Measurements from ENCODE around the gene CSNK1G2.

CSNK1G2 gene

DNA sequence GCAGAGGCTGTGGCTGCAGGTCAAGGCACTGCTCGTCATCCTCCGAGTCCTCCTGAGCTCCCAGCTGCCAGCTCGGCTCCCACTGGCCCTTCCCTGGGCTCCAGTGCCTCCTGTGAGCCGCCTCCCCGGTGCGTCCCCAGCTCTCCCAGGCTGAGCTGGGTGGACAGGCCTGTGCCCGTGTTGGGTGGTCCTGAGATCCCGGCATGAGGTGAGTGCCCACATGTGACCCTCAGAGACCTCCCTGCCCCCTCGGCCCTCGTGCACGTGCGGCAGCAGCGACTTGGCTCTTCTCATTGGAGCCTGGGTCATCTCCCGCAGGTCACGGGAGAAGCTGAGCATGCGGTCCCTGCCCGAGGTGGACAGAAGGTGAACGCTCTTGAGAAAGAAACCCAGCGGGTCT is 20.3 kb upstream of the CSNK1G2 start:
- H3K27ac ChIP-seq: no peak overlapping the region
- TF ChIP-seq, protein P1, sequence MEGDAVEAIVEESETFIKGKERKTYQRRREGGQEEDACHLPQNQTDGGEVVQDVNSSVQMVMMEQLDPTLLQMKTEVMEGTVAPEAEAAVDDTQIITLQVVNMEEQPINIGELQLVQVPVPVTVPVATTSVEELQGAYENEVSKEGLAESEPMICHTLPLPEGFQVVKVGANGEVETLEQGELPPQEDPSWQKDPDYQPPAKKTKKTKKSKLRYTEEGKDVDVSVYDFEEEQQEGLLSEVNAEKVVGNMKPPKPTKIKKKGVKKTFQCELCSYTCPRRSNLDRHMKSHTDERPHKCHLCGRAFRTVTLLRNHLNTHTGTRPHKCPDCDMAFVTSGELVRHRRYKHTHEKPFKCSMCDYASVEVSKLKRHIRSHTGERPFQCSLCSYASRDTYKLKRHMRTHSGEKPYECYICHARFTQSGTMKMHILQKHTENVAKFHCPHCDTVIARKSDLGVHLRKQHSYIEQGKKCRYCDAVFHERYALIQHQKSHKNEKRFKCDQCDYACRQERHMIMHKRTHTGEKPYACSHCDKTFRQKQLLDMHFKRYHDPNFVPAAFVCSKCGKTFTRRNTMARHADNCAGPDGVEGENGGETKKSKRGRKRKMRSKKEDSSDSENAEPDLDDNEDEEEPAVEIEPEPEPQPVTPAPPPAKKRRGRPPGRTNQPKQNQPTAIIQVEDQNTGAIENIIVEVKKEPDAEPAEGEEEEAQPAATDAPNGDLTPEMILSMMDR (conservative IDR thresholded peaks at IDR 0.05): no peak

DNA sequence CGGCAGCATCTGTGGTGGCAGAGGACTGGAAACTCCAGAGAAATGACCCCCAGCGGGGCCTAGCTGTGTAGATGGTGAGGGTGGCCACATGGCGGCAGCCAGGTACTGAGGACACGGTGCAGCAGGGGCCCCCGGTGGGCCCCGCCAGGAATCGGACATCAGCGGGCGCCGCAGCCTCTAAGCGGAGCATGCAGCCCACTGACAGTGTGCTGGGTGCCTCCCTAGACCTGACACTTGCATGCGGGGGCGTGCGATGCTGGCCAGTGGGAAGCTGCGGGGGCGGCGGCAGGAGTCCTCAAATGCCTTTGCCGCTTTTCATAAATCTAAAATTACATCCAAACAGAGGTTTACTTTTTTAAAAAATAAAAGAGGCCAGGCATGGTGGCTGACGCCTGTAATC is 19.6 kb upstream of the CSNK1G2 start:
- no peak overlapping the region for H3K27ac ChIP-seq
- TF ChIP-seq, protein P1 (conservative IDR thresholded peaks at IDR 0.05): no peak

DNA sequence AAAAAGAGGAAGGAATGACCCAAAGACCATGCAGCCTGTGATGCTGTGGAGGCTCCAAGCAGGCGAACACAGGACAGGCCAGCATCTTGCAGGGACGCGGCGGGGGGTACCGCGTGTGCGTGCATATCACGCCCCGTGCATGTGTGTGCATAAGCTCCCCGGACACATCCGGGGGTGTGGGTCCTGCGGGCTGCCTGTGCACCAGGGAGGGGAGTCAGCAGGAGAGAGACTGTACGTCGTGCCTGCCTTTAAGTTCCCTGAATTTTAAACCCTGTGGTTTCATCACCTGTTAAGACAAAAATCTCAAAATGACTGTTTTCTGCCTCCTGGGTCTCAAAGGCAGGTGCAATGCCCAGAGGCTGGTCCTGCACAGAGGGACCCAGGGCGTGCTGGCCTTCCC is 19.1 kb upstream of the CSNK1G2 start:
- TF ChIP-seq, protein P1 (conservative IDR thresholded peaks at IDR 0.05): no peak
- no peak overlapping the region for H3K27ac ChIP-seq

DNA sequence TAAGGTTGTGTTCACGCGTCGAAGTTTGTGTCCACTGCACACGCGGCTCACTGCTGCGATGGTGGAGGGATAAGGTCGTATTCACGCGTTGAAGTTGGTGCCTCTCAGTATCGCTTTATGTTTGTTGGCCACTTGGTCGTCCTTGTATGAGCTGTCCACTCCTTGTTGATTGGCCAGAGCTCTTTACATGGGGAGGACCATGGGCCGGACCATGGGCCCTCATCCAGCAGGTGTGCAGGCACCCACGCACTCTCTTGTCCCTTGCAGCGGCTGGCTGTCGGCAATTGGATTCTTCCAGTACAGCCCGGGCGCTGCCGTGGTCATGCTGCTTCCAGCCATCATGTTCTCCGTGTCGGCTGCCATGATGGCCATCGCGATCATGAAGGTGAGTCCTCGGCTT is 18.2 kb upstream of the CSNK1G2 start:
- no peak overlapping the region for H3K27ac ChIP-seq
- TF ChIP-seq, protein P1 (conservative IDR thresholded peaks at IDR 0.05): no peak

DNA sequence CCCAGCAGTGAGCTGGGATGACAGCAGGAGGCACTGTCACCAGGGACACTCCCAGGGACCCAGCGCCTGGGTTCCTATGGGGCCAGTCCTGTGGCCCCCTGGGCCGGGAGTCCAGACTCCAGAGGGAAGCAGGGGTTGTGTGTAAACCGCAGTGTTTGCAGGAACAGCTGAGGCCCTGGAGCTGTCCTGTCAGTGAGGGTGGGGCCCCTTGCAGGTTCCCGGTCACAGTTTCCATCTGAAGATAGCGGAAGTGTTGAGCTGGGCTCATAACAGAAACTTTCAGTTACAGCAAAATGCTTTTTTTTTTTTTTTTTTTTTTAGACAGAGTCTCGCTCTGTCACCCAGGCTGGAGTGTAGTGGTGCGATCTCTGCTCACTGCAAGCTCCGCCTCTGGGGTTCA is 17.7 kb upstream of the CSNK1G2 start:
- no peak overlapping the region for H3K27ac ChIP-seq
- TF ChIP-seq, protein P1 (conservative IDR thresholded peaks at IDR 0.05): no peak

DNA sequence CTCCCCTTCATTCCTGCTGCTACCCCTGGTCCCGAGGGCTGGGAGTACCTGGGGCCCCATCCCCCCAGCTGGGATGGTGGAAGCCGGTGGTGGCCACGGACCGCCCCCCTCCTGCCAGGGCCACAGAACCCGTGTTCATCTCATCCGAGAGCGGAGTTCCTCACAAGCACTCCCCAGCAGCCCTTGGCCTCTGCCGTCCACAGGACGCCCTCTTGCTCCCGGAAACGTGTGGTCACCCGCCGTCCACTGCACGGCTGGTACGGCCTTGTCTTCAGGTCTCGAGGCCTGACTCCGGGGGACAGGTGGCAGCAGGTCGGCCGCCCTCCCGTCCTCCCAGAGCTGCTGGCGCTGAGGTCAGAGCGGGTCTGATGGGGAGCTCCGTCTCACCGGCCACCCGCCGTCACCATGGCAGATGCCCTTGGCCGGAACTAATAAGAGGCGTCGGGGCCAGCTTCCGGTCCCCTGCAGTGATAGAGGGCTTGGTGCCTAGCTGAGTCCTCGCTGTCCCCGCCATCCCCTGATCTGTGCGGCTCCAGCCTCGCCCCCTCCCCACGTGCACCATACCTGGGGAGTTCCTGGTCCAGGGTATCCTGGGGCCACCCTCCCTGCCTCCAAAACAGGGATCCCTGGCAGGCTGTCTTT is 16.5 kb upstream of the CSNK1G2 start:
- TF ChIP-seq, protein P1 (conservative IDR thresholded peaks at IDR 0.05): no peak
- no peak overlapping the region for H3K27ac ChIP-seq

DNA sequence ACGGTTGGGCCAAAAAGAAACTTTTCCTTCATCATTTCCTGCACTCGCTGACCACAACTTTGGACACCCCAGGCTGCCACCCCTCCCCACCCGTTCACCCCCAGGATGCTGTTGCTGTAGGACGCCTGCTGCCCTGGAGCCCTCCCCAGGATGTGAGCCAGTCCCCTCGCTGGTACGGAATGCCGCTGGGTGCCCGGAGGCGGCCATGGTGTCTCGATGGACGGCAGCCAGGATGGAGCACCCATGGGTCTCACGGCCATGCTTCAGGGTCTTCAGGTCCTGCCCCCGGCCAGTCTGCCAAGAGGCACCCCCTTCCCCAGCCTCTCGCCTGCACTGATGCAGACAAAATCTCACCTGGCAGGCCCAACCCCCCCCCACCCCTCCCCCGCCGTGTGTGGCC is 15.4 kb upstream of the CSNK1G2 start:
- H3K27ac ChIP-seq: no peak overlapping the region
- TF ChIP-seq, protein P1 (conservative IDR thresholded peaks at IDR 0.05): no peak
